ENCODE measurements around the gene ESYT3. TPM values are rescaled to one million over a fixed set of nuclear protein-coding genes. Genes with fewer than 3 reads are reported as not detected.
"Not testable (repeated sequence)": the region's sequence is repeated elsewhere in the genome, so short reads cannot be mapped to it uniquely, and the experiment has no call there.

Gene ESYT3
- total RNA-seq, 1 experiment from 2014 or later: 0.02 TPM

GRCh38 chr3:138442433-138442832 is 8.0 kb downstream of the ESYT3 start:
- peak; percentile 90 for DNase-seq (ENCODE audit: low read depth)

- DNase-seq (ENCODE audit: low read depth): no peak
Observed at GRCh38 chr3:138443091-138443490, 8.7 kb downstream of the ESYT3 start.

GRCh38 chr3:138443521-138444503 is 9.4 kb downstream of the ESYT3 start:
- no peak for DNase-seq (ENCODE audit: low read depth)

- DNase-seq (ENCODE audit: low read depth): no peak
Observed at GRCh38 chr3:138445236-138445635, 10.8 kb downstream of the ESYT3 start.

- DNase-seq (ENCODE audit: low read depth): no peak
Observed at GRCh38 chr3:138445654-138446053, 11.2 kb downstream of the ESYT3 start.

- no peak for DNase-seq (ENCODE audit: low read depth)
Observed at GRCh38 chr3:138448631-138449030, 14.2 kb downstream of the ESYT3 start.

- DNase-seq (ENCODE audit: low read depth): no peak
Observed at GRCh38 chr3:138449490-138449889, 15.1 kb downstream of the ESYT3 start.

GRCh38 chr3:138450181-138450580 is 15.8 kb downstream of the ESYT3 start:
- no peak for DNase-seq (ENCODE audit: low read depth)

- no peak for DNase-seq (ENCODE audit: low read depth)
Observed at GRCh38 chr3:138450704-138451424, 16.4 kb downstream of the ESYT3 start.

- no peak for DNase-seq (ENCODE audit: low read depth)
Observed at GRCh38 chr3:138451595-138452162, 17.3 kb downstream of the ESYT3 start.

GRCh38 chr3:138452436-138452835 is 18.0 kb downstream of the ESYT3 start:
- DNase-seq (ENCODE audit: low read depth): no peak

- not testable (repeated sequence) for DNase-seq (ENCODE audit: low read depth)
Observed at GRCh38 chr3:138453940-138454339, 19.5 kb downstream of the ESYT3 start.

GRCh38 chr3:138455801-138456716 is 21.6 kb downstream of the ESYT3 start:
- peak; percentile 44 for DNase-seq (ENCODE audit: low read depth)

- no peak for DNase-seq (ENCODE audit: low read depth)
Observed at GRCh38 chr3:138456961-138457862, 22.8 kb downstream of the ESYT3 start.

- peak; percentile 49 for DNase-seq (ENCODE audit: low read depth)
Observed at GRCh38 chr3:138457863-138458735, 23.7 kb downstream of the ESYT3 start.

GRCh38 chr3:138458774-138459499 is 24.5 kb downstream of the ESYT3 start:
- no peak for DNase-seq (ENCODE audit: low read depth)

- no peak for DNase-seq (ENCODE audit: low read depth)
Observed at GRCh38 chr3:138459619-138460535, 25.5 kb downstream of the ESYT3 start.
